ENCODE results near the gene FBXL7. TPM values are rescaled to one million over a fixed set of nuclear protein-coding genes. Genes with fewer than 3 reads are reported as not detected.

Gene FBXL7
- polyA plus RNA-seq, 1 donor from 2014 or later, result 0.24 TPM

DNA sequence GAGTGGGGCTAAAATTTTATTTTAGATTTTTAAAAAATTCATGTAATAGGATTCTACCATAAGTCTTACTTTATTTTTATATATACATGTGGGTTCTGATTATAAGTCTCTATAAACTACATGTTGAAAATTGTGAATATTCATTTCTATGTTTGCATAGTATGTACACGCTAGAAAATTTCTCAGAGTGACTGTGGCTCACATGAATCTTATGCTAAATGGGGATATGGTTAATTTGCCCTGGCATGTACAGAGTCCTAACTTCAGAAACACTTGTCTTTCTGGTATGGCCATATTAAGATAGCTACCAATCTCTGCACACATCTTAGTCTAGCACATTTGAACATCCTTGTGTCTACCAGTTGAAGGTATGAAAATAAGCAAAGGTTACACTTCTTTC, 154.8 kb downstream of the FBXL7 start:
- TF ChIP-seq POLR2AphosphoS5 (IDR thresholded peaks at IDR 0.05) (no peak), MXI1 (conservative IDR thresholded peaks at IDR 0.05; ENCODE audit: poor library complexity, severe bottlenecking) (no peak), TAF1 (IDR thresholded peaks at IDR 0.05; ENCODE audit: low read depth) (no peak), RAD21 (conservative IDR thresholded peaks at IDR 0.05) (no peak), EZH2 (IDR thresholded peaks at IDR 0.05; ENCODE audit: borderline replicate concordance, insufficient read depth, low read length, poor library complexity, severe bottlenecking) (no peak), SMC3 (conservative IDR thresholded peaks at IDR 0.05; ENCODE audit: poor library complexity) (no peak), EP300 (conservative IDR thresholded peaks at IDR 0.05; ENCODE audit: poor library complexity, severe bottlenecking) (no peak)
- Histone ChIP-seq H3K79me2 (replicated peaks; ENCODE audit: insufficient read depth, low read length) (peaks cover 3% of the 10 kb centered on the region), H3K4me3 (ENCODE audit: low read length) (no peak overlapping the region), H3K27me3 (ENCODE audit: insufficient read depth, low read depth, low read length) (no peaks in the 10 kb centered on the region), H3K9me3 (ENCODE audit: low read length) (no peaks in the 10 kb centered on the region), H3K4me2 (ENCODE audit: low read length) (no peak overlapping the region), H3K36me3 (ENCODE audit: insufficient read depth, low read length) (no peaks in the 10 kb centered on the region), H3F3A (ENCODE audit: insufficient read depth, low read length, poor library complexity, severe bottlenecking) (no peaks in the 10 kb centered on the region), H3K27ac (ENCODE audit: low read length) (no peak overlapping the region), H3K9ac (ENCODE audit: low read length) (no peak overlapping the region), H4K20me1 (ENCODE audit: insufficient read depth) (no peaks in the 10 kb centered on the region), H3K9me2 (ENCODE audit: insufficient read depth, low read length) (no peaks in the 10 kb centered on the region), H2AFZ (ENCODE audit: low read depth, low read length) (no peak overlapping the region)

DNA sequence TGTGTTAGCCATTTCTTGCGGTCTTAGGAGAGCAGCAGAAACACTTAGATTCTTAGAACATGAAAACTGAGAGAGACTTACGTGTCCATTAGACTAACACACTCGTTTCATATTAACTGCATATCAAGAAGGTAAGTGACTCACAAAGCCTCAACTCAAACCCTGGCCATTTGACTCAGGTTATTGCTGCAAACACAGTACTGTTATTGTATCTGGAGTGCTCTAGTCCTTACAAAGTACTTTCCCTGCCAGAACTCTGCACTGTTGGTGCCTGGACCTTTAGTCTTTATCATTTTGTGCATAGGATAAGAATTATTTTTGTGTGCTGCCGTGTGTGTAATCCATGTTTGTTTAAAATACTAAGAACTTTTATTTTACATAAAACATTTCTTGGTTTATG, 155.7 kb downstream of the FBXL7 start:
- Histone ChIP-seq H3K4me2 (ENCODE audit: low read length) (no peak overlapping the region), H3F3A (ENCODE audit: insufficient read depth, low read length, poor library complexity, severe bottlenecking) (no peaks in the 10 kb centered on the region), H3K9me3 (ENCODE audit: low read length) (no peaks in the 10 kb centered on the region), H3K27me3 (ENCODE audit: insufficient read depth, low read depth, low read length) (no peaks in the 10 kb centered on the region), H3K9me2 (ENCODE audit: insufficient read depth, low read length) (no peaks in the 10 kb centered on the region), H3K4me3 (ENCODE audit: low read length) (no peak overlapping the region), H3K79me2 (replicated peaks; ENCODE audit: insufficient read depth, low read length) (peaks cover 3% of the 10 kb centered on the region), H3K27ac (ENCODE audit: low read length) (no peak overlapping the region), H4K20me1 (ENCODE audit: insufficient read depth) (no peaks in the 10 kb centered on the region), H2AFZ (ENCODE audit: low read depth, low read length) (no peak overlapping the region), H3K9ac (ENCODE audit: low read length) (no peak overlapping the region), H3K36me3 (ENCODE audit: insufficient read depth, low read length) (no peaks in the 10 kb centered on the region)
- TF ChIP-seq POLR2AphosphoS5 (IDR thresholded peaks at IDR 0.05) (no peak), RAD21 (conservative IDR thresholded peaks at IDR 0.05) (no peak), EZH2 (IDR thresholded peaks at IDR 0.05; ENCODE audit: borderline replicate concordance, insufficient read depth, low read length, poor library complexity, severe bottlenecking) (no peak), SMC3 (conservative IDR thresholded peaks at IDR 0.05; ENCODE audit: poor library complexity) (no peak), MXI1 (conservative IDR thresholded peaks at IDR 0.05; ENCODE audit: poor library complexity, severe bottlenecking) (no peak), TAF1 (IDR thresholded peaks at IDR 0.05; ENCODE audit: low read depth) (no peak), EP300 (conservative IDR thresholded peaks at IDR 0.05; ENCODE audit: poor library complexity, severe bottlenecking) (no peak)
- TF ChIP-seq, protein P1, sequence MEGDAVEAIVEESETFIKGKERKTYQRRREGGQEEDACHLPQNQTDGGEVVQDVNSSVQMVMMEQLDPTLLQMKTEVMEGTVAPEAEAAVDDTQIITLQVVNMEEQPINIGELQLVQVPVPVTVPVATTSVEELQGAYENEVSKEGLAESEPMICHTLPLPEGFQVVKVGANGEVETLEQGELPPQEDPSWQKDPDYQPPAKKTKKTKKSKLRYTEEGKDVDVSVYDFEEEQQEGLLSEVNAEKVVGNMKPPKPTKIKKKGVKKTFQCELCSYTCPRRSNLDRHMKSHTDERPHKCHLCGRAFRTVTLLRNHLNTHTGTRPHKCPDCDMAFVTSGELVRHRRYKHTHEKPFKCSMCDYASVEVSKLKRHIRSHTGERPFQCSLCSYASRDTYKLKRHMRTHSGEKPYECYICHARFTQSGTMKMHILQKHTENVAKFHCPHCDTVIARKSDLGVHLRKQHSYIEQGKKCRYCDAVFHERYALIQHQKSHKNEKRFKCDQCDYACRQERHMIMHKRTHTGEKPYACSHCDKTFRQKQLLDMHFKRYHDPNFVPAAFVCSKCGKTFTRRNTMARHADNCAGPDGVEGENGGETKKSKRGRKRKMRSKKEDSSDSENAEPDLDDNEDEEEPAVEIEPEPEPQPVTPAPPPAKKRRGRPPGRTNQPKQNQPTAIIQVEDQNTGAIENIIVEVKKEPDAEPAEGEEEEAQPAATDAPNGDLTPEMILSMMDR (IDR thresholded peaks at IDR 0.05; ENCODE audit: poor library complexity, severe bottlenecking), result no peak
- TF ChIP-seq, protein P2, sequence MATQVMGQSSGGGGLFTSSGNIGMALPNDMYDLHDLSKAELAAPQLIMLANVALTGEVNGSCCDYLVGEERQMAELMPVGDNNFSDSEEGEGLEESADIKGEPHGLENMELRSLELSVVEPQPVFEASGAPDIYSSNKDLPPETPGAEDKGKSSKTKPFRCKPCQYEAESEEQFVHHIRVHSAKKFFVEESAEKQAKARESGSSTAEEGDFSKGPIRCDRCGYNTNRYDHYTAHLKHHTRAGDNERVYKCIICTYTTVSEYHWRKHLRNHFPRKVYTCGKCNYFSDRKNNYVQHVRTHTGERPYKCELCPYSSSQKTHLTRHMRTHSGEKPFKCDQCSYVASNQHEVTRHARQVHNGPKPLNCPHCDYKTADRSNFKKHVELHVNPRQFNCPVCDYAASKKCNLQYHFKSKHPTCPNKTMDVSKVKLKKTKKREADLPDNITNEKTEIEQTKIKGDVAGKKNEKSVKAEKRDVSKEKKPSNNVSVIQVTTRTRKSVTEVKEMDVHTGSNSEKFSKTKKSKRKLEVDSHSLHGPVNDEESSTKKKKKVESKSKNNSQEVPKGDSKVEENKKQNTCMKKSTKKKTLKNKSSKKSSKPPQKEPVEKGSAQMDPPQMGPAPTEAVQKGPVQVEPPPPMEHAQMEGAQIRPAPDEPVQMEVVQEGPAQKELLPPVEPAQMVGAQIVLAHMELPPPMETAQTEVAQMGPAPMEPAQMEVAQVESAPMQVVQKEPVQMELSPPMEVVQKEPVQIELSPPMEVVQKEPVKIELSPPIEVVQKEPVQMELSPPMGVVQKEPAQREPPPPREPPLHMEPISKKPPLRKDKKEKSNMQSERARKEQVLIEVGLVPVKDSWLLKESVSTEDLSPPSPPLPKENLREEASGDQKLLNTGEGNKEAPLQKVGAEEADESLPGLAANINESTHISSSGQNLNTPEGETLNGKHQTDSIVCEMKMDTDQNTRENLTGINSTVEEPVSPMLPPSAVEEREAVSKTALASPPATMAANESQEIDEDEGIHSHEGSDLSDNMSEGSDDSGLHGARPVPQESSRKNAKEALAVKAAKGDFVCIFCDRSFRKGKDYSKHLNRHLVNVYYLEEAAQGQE (IDR thresholded peaks at IDR 0.05; ENCODE audit: borderline replicate concordance), result no peak
